Keratinocyte (primary cell): Measurements from ENCODE around the gene PCCA. TPM values are rescaled to one million over a fixed set of nuclear protein-coding genes. Genes with fewer than 3 reads are reported as not detected.

ENCODE experiments used
- DNase-seq: peaks from one replicate; pipeline ENCODE4 v3.0.0-alpha.2; 2011; ENCODE audit warnings: low read depth, missing footprints, low spot score
- FAIRE-seq: peaks from 2 replicates; lab custom pipeline; 2011; peaks lifted over from hg19 to GRCh38; lab: Jason Lieb, UNC
- H2AFZ ChIP-seq: 2 replicates; pipeline ENCODE4 v1.6.0; 2012; ENCODE audit warnings: low read length, control low read depth, inconsistent platforms; ENCODE audit not compliant: control insufficient read depth
- H3K27ac ChIP-seq: 2 replicates; pipeline ENCODE4 v1.5.1; 2011; ENCODE audit warnings: low read length; ENCODE audit not compliant: control insufficient read depth, insufficient read depth
- H3K27me3 ChIP-seq: 3 replicates; pipeline ENCODE4 v1.6.0; 2011; ENCODE audit warnings: low read length; ENCODE audit not compliant: control insufficient read depth, insufficient read depth; ENCODE audit errors: extremely low read depth
- H3K36me3 ChIP-seq, 2 experiments: 2 replicates in 1 of 2; 3 replicates in 1 of 2; pipeline ENCODE4 v1.5.1; 2011; ENCODE audit warnings: low read length in 2 of 2, mild to moderate bottlenecking in 1 of 2; ENCODE audit not compliant: control insufficient read depth in 2 of 2, insufficient read depth in 2 of 2; ENCODE audit errors: extremely low read depth in 1 of 2
- H3K4me1 ChIP-seq: 3 replicates; pipeline ENCODE4 v1.5.1; 2011; ENCODE audit warnings: low read length; ENCODE audit not compliant: control insufficient read depth, insufficient read depth; ENCODE audit errors: extremely low read depth
- H3K4me2 ChIP-seq: 3 replicates; pipeline ENCODE4 v1.6.0; 2011; ENCODE audit warnings: low read depth, low read length; ENCODE audit not compliant: control insufficient read depth, insufficient read depth; ENCODE audit errors: extremely low read depth
- H3K4me3 ChIP-seq, 3 experiments: fragments of 200-600 bp in 1 of 3; sonication (generic) in 1 of 3; 2 replicates in 2 of 3; 3 replicates in 1 of 3; pipeline ENCODE4 v1.5.1; 2011 to 2016; ENCODE audit warnings: low read length in 3 of 3, mild to moderate bottlenecking in 3 of 3, control low read depth in 2 of 3, inconsistent platforms in 1 of 3, low read depth in 1 of 3, mixed read lengths in 1 of 3, mixed run types in 1 of 3, moderate library complexity in 1 of 3; ENCODE audit not compliant: control insufficient read depth in 2 of 3, insufficient read depth in 2 of 3; ENCODE audit errors: extremely low read depth in 1 of 3
- H3K79me2 ChIP-seq: 2 replicates; pipeline ENCODE4 v1.6.0; 2012; ENCODE audit warnings: low read length; ENCODE audit not compliant: control insufficient read depth, insufficient read depth
- H3K9ac ChIP-seq: 3 replicates; pipeline ENCODE4 v1.6.0; 2011; ENCODE audit warnings: low read length; ENCODE audit not compliant: control insufficient read depth, insufficient read depth; ENCODE audit errors: extremely low read depth
- H3K9me1 ChIP-seq: 3 replicates; pipeline ENCODE4 v1.6.0; 2011; ENCODE audit warnings: low read length; ENCODE audit not compliant: control insufficient read depth, insufficient read depth; ENCODE audit errors: extremely low read depth
- H3K9me3 ChIP-seq: 2 replicates; pipeline ENCODE4 v1.5.1; 2012; ENCODE audit warnings: low read depth, low read length; ENCODE audit not compliant: control insufficient read depth
- H4K20me1 ChIP-seq: 3 replicates; pipeline ENCODE4 v1.6.0; 2011; ENCODE audit warnings: low read length; ENCODE audit not compliant: control insufficient read depth, insufficient read depth; ENCODE audit errors: extremely low read depth
- CTCF ChIP-seq, 3 experiments: IDR thresholded peaks in 1 of 3; conservative IDR thresholded peaks in 1 of 3; optimal IDR thresholded peaks in 1 of 3; 2 replicates in 2 of 3; 3 replicates in 1 of 3; pipeline versions ENCODE3 to v1.5.1; 2011; ENCODE audit warnings: low read length in 3 of 3, mild to moderate bottlenecking in 3 of 3, moderate library complexity in 2 of 3, control low read depth in 1 of 3, inconsistent platforms in 1 of 3; ENCODE audit not compliant: insufficient read depth in 2 of 3; ENCODE audit errors: extremely low read depth in 1 of 3
- EZH2 ChIP-seq: IDR thresholded peaks from one replicate; pipeline ENCODE4 v1.6.1; 2012; ENCODE audit warnings: inconsistent platforms, mild to moderate bottlenecking, low read length, moderate library complexity
- dilution Hi-C: fragments of 300-500 bp; cut with MboI; formaldehyde crosslinking; loops from one replicate; pipeline ENCODE4 v1.7.0; 2020; ENCODE audit warnings: low sequenced_read_pairs; ENCODE audit not compliant: extremely low pct_ligation_motif_present
- polyA plus RNA-seq, 5 experiments: library from polyadenylated mRNA; depleted of rRNA in 3 of 5; stranded (reverse) in 3 of 5; stranded (forward) in 1 of 5; unstranded in 1 of 5; fragments of >200 nt; gene quantifications; 1 replicate in 1 of 5; 2 replicates in 3 of 5; 3 replicates in 1 of 5; pipeline versions ENCODE4 v1.2.1 to v1.2.3, GENCODE V29; 2011 to 2012; ENCODE audit warnings: missing spikeins in 2 of 5, low read depth in 1 of 5, low replicate concordance in 1 of 5

The PCCA gene
- polyA plus RNA-seq, 1 donor (not counting 4 experiments of a cell fraction or from before 2014, with no cell fraction given) = 8.1 TPM

GRCh38 chr13:100484702-100485101 lies 395.8 kb downstream of the PCCA start:
- H4K20me1 ChIP-seq = no peaks in the 10 kb centered on the region
- TF ChIP-seq EZH2 (no peak), CTCF (optimal IDR thresholded peaks at IDR 0.05 in 1 of 3, IDR thresholded peaks at IDR 0.05 in 1 of 3, conservative IDR thresholded peaks at IDR 0.05 in 1 of 3; ENCODE audit: extremely low read depth in 1 of 3, insufficient read depth in 2 of 3, low read length in 3 of 3) (no peak)
- dilution Hi-C loops = no loop called here
- no peak for FAIRE-seq
- DNase-seq = no peak
- H3K36me3 ChIP-seq = no peaks in the 10 kb centered on the region
- no peak overlapping the region for H3K9ac ChIP-seq
- no peaks in the 10 kb centered on the region for H3K9me3 ChIP-seq
- no peak overlapping the region for H2AFZ ChIP-seq
- H3K79me2 ChIP-seq = no peaks in the 10 kb centered on the region
- no peaks in the 10 kb centered on the region for H3K27me3 ChIP-seq
- H3K9me1 ChIP-seq = no peaks in the 10 kb centered on the region
- H3K4me3 ChIP-seq = no peak overlapping the region
- H3K4me1 ChIP-seq = no peaks in the 10 kb centered on the region
- H3K4me2 ChIP-seq = no peak overlapping the region
- no peak overlapping the region for H3K27ac ChIP-seq

GRCh38 chr13:100485265-100485664 lies 396.4 kb downstream of the PCCA start:
- H3K9me1 ChIP-seq = no peaks in the 10 kb centered on the region
- no peak for TF ChIP-seq EZH2
- no peak for TF ChIP-seq CTCF (optimal IDR thresholded peaks at IDR 0.05 in 1 of 3, IDR thresholded peaks at IDR 0.05 in 1 of 3, conservative IDR thresholded peaks at IDR 0.05 in 1 of 3; ENCODE audit: extremely low read depth in 1 of 3, insufficient read depth in 2 of 3, low read length in 3 of 3)
- no peak for FAIRE-seq

More at GRCh38 chr13:100485265-100485664, 396.4 kb downstream of the PCCA start:
- no peaks in the 10 kb centered on the region for H4K20me1 ChIP-seq
- H3K4me2 ChIP-seq = no peak overlapping the region
- H3K9me3 ChIP-seq = no peaks in the 10 kb centered on the region
- no peak overlapping the region for H3K9ac ChIP-seq
- H3K27me3 ChIP-seq = no peaks in the 10 kb centered on the region
- no peak overlapping the region for H3K4me3 ChIP-seq
- dilution Hi-C loops = no loop called here
- no peaks in the 10 kb centered on the region for H3K79me2 ChIP-seq
- no peak overlapping the region for H3K27ac ChIP-seq
- H3K4me1 ChIP-seq = no peaks in the 10 kb centered on the region
- DNase-seq = no peak
- no peaks in the 10 kb centered on the region for H3K36me3 ChIP-seq
- no peak overlapping the region for H2AFZ ChIP-seq
